Measurements from ENCODE around the gene BBS12. TPM values are rescaled to one million over a fixed set of nuclear protein-coding genes. Genes with fewer than 3 reads are reported as not detected.
A peak's percentile ranks its signal among the peaks of the same experiment; 100 is the strongest.

The BBS12 gene
- total RNA-seq, result 10 to 100 TPM in 2 of 9 donors, 1 to 10 TPM in 7; 3.4 to 11.9 (median 6.8) TPM
- 1 to 10 TPM; 1.1 to 8.7 TPM for polyA plus RNA-seq
- long read RNA-seq, donor 1, partial matches to known transcripts, result 0 of 13 reads
- long read RNA-seq, donor 1, other reads (novel, unspliced or antisense), result 9 of 13 reads
- long read RNA-seq, donor 2, partial matches to known transcripts, result 9 of 158 reads
- long read RNA-seq, donor 2, other reads (novel, unspliced or antisense), result 145 of 158 reads
- long read RNA-seq, donor 3, partial matches to known transcripts, result 2 of 23 reads
- long read RNA-seq, donor 3, other reads (novel, unspliced or antisense), result 18 of 23 reads

DNA sequence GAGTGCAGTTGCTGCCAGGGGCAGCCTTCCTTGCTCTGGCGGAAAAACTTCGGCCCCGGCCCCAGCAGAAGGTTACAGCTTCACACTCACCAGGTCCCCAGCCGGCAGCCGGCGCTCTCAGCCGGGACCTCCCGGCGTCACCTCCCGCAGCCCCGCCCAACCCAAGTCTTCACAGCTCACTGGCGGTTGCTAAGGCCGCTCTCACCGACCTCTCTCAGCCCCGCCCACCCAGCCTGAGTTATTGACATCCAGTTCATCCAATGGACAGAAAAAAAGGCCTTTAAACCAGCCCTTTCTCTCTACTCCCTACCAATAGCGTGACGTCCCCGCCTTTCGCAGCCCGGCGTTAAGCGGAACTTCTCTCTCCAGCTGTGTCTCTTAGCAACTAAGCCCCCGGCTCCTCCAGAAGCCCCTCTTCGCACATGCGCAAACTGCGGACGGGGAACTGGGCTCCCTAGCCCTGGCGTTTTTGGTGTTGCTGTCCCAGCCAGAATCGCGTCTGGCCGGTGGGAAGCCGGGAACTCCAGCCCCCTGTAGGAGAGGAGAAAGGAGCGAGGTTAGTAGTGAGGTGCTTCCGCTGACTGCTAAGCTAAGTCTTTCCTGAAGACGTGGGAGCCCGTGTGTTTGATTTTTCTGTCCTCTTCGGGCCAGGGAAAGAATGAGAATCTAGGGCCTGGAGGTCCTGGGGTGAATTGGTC lies at the start of gene BBS12:
Gene BBS12, plus strand, starts transcription at position 376 of the 698 bp plus-strand sequence. CDS start 9,189 bp downstream, outside the sequence.
- H3K4me3 ChIP-seq, result peak within 1 kb of the TSS; percentile 49 to 89 (median 80)
- peaks cover 0 to 21% (median 11%) of the 10 kb centered on the region in 12 donors for H3K4me1 ChIP-seq
- DNase-seq, result peak; percentile 98
- intact Hi-C loops (cut with DNase I), result loop anchor here in 3 of 10 donors (5.0 kb wide), 1 partner anchor 190 kb away; the partner anchor contains the start of gene NUDT6 (in 3 of the 3)
- no peaks in the 10 kb centered on the region for H3K27me3 ChIP-seq
- H3K27ac ChIP-seq, result peak within 1 kb of the TSS; percentile 22 to 89 (median 80)
- peaks cover 0 to 6% (median 0%) of the 10 kb centered on the region in 12 donors for H3K9me3 ChIP-seq
- 0 to 1% (median 0%) methylated on average over 29 to 37 of the region's 37 CpGs for WGBS, 4 donors
- peak in 1 of 2 donors; percentile 41 for TF ChIP-seq POLR2A (IDR thresholded peaks at IDR 0.05)
- peak in 7 of 12 donors; percentile 4 to 58 (median 34) for TF ChIP-seq CTCF (IDR thresholded peaks at IDR 0.05)
- no peaks in the 10 kb centered on the region for H3K36me3 ChIP-seq
- ATAC-seq, result peak; percentile 99 to 100 (median 100)

DNA sequence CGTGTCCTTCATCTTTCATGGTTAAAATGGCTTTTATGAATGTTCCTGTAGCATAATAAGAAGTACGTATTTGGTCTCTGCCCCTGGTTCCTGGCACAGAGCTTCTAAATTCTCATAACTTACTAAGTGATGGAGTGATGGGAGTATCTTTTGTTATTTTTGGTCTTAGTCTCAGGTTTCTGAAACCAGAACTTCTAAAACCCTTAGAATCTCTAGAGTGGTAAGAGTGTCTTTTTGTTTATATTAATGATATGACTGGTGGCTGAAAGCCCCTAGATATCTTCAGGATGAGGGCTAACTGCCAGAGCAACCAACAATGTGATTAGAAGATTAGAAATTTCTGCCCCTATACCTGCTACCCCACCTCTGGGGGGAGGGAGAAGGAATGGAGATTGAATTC lies 45.8 kb upstream of the BBS12 start:
- H3K4me3 ChIP-seq, result no peak overlapping the region
- DNase-seq (no peak), ATAC-seq (no peak)
- TF ChIP-seq POLR2A (IDR thresholded peaks at IDR 0.05) (no peak), CTCF (IDR thresholded peaks at IDR 0.05) (no peak)
- H3K36me3 ChIP-seq, result no peaks in the 10 kb centered on the region
- intact Hi-C loops (cut with DNase I), result no loop called here
- peaks cover 0 to 21% (median 8%) of the 10 kb centered on the region in 12 donors for H3K4me1 ChIP-seq
- no peaks in the 10 kb centered on the region for H3K27me3 ChIP-seq
- 90 to 97% (median 94%) methylated on average over 2 of the region's 2 CpGs for WGBS, 4 donors
- peak overlapping the region in 1 of 12 donors; percentile 70 for H3K27ac ChIP-seq
- peaks cover 0 to 4% (median 0%) of the 10 kb centered on the region in 12 donors for H3K9me3 ChIP-seq

GRCh38 chr4:122687531-122688061 lies 44.9 kb upstream of the BBS12 start:
- intact Hi-C loops (cut with DNase I), result no loop called here
- WGBS, 4 donors, result 28 to 36% (median 32%) methylated on average over 2 of the region's 2 CpGs
- peaks cover 0 to 21% (median 8%) of the 10 kb centered on the region in 12 donors for H3K4me1 ChIP-seq
- DNase-seq, result no peak
- H3K36me3 ChIP-seq, result no peaks in the 10 kb centered on the region
- no peak overlapping the region for H3K4me3 ChIP-seq
- H3K27ac ChIP-seq, result peak overlapping the region in 10 of 12 donors; percentile 15 to 70 (median 28)
- H3K9me3 ChIP-seq, result peaks cover 0 to 3% (median 0%) of the 10 kb centered on the region in 12 donors
- peak; percentile 79 to 94 (median 90) for ATAC-seq
- H3K27me3 ChIP-seq, result no peaks in the 10 kb centered on the region
- TF ChIP-seq CTCF (IDR thresholded peaks at IDR 0.05) (no peak), POLR2A (IDR thresholded peaks at IDR 0.05) (no peak)

Measured in heart left ventricle (tissue), 16 donors.